GM12878 (cell line): ENCODE measurements around the gene GPRIN2.

Experiments used
- CBX5 ChIP-seq: sonication (generic); IDR thresholded peaks from 2 replicates; pipeline ENCODE4 v1.6.1; 2016; ENCODE audit warnings: low read depth, moderate library complexity, mild to moderate bottlenecking, inconsistent platforms
- GATAD2B ChIP-seq: fragments of 450-650 bp; conservative IDR thresholded peaks from 2 replicates; pipeline ENCODE4 v1.6.1; 2017; ENCODE audit warnings: low read depth, mild to moderate bottlenecking, moderate library complexity
- HDAC2 ChIP-seq: fragments of 200-600 bp; sonication (generic); IDR thresholded peaks from 2 replicates; pipeline ENCODE4 v1.6.1; 2017
- POLR2AphosphoS2 ChIP-seq: IDR thresholded peaks from 2 replicates; pipeline ENCODE4 v1.6.1; 2011; ENCODE audit warnings: low read depth, mild to moderate bottlenecking, low read length, improper control_type of control experiment, moderate library complexity
- TCF12 ChIP-seq: IDR thresholded peaks from 2 replicates; pipeline ENCODE4 v1.6.1; 2011; ENCODE audit warnings: low read depth, mild to moderate bottlenecking, low read length
- ZNF384 ChIP-seq: IDR thresholded peaks from 2 replicates; pipeline ENCODE4 v1.6.1; 2012; ENCODE audit warnings: low read depth, mild to moderate bottlenecking, low read length, improper control_type of control experiment, borderline replicate concordance
- TF ChIP-seq, protein P1 (sequence below): IDR thresholded peaks from 2 replicates; pipeline ENCODE4 v1.6.1; 2011; ENCODE audit warnings: borderline replicate concordance, low read depth, mild to moderate bottlenecking, moderate library complexity, mixed read lengths, low read length; ENCODE audit not compliant: insufficient read depth; ENCODE audit errors: extremely low read length
- TF ChIP-seq, protein P2 (sequence below): IDR thresholded peaks from 2 replicates; pipeline ENCODE4 v1.6.1; 2011; ENCODE audit warnings: borderline replicate concordance, low read depth, mild to moderate bottlenecking, moderate library complexity, low read length; ENCODE audit not compliant: insufficient read depth, poor library complexity, severe bottlenecking
- TF ChIP-seq, protein P3 (sequence below), 3 experiments: IDR thresholded peaks in 2 of 3; conservative IDR thresholded peaks in 1 of 3; 2 replicates each; pipeline ENCODE4 v1.5.1; 2011; ENCODE audit warnings: low read depth in 3 of 3, low read length in 3 of 3, mild to moderate bottlenecking in 3 of 3, control low read depth in 2 of 3, moderate library complexity in 2 of 3, inconsistent platforms in 1 of 3, mixed read lengths in 1 of 3; ENCODE audit not compliant: control insufficient read depth in 2 of 3, insufficient read depth in 1 of 3; ENCODE audit errors: extremely low read depth in 1 of 3
- TF ChIP-seq, protein P4 (sequence below): fragments of 450-650 bp; IDR thresholded peaks from 2 replicates; pipeline ENCODE4 v1.6.1; 2018; ENCODE audit warnings: borderline replicate concordance, mild to moderate bottlenecking; ENCODE audit not compliant: partially characterized antibody
- TF ChIP-seq, protein P5 (sequence below): IDR thresholded peaks from 2 replicates; pipeline ENCODE4 v1.6.1; 2012; ENCODE audit warnings: mild to moderate bottlenecking, low read depth, low read length
- TF ChIP-seq, protein P6 (sequence below): IDR thresholded peaks from 2 replicates; pipeline ENCODE4 v1.6.1; 2011; ENCODE audit warnings: low read depth, low read length, improper control_type of control experiment, borderline replicate concordance

DNA sequence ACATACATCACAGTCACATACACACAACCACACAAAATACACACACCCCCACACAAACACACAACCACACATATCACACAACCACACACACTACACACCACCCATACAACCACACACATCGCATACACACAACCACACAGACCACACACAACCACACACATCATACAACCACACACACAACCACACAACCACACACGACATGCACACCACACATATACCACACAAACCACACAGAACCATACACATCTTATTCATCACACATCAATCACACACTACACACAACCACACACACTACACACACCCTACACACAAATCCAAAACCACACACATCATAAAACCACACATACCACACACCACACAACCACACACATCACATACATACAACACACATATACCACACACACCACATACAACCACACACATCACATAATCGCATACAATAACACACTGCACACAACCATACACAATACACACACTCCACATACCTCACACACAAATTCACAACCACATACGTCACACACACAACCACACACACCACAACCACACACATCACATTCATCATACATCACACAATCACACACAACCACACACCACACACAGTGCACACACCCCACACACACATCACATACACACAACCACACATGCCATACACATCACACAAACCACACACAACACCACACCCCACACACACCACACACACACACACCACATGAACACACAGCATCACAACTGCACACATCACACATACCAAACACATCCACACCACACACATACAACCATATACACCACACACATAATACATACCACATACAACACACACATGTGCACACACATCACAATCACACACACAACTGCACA lies 30.4 kb downstream of the GPRIN2 start:
- TF ChIP-seq POLR2AphosphoS2 (no peak), GATAD2B (no peak), HDAC2 (no peak), ZNF384 (no peak), CBX5 (no peak), TCF12 (no peak)
- TF ChIP-seq, protein P1, sequence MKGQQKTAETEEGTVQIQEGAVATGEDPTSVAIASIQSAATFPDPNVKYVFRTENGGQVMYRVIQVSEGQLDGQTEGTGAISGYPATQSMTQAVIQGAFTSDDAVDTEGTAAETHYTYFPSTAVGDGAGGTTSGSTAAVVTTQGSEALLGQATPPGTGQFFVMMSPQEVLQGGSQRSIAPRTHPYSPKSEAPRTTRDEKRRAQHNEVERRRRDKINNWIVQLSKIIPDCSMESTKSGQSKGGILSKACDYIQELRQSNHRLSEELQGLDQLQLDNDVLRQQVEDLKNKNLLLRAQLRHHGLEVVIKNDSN = no peak
- TF ChIP-seq, protein P2, sequence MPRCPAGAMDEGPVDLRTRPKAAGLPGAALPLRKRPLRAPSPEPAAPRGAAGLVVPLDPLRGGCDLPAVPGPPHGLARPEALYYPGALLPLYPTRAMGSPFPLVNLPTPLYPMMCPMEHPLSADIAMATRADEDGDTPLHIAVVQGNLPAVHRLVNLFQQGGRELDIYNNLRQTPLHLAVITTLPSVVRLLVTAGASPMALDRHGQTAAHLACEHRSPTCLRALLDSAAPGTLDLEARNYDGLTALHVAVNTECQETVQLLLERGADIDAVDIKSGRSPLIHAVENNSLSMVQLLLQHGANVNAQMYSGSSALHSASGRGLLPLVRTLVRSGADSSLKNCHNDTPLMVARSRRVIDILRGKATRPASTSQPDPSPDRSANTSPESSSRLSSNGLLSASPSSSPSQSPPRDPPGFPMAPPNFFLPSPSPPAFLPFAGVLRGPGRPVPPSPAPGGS = no peak
- TF ChIP-seq, protein P3, sequence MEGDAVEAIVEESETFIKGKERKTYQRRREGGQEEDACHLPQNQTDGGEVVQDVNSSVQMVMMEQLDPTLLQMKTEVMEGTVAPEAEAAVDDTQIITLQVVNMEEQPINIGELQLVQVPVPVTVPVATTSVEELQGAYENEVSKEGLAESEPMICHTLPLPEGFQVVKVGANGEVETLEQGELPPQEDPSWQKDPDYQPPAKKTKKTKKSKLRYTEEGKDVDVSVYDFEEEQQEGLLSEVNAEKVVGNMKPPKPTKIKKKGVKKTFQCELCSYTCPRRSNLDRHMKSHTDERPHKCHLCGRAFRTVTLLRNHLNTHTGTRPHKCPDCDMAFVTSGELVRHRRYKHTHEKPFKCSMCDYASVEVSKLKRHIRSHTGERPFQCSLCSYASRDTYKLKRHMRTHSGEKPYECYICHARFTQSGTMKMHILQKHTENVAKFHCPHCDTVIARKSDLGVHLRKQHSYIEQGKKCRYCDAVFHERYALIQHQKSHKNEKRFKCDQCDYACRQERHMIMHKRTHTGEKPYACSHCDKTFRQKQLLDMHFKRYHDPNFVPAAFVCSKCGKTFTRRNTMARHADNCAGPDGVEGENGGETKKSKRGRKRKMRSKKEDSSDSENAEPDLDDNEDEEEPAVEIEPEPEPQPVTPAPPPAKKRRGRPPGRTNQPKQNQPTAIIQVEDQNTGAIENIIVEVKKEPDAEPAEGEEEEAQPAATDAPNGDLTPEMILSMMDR (IDR thresholded peaks at IDR 0.05 in 2 of 3, conservative IDR thresholded peaks at IDR 0.05 in 1 of 3; ENCODE audit: control insufficient read depth in 2 of 3, extremely low read depth in 1 of 3, insufficient read depth in 1 of 3, low read depth in 3 of 3, low read length in 3 of 3) = no peak
- TF ChIP-seq, protein P4, sequence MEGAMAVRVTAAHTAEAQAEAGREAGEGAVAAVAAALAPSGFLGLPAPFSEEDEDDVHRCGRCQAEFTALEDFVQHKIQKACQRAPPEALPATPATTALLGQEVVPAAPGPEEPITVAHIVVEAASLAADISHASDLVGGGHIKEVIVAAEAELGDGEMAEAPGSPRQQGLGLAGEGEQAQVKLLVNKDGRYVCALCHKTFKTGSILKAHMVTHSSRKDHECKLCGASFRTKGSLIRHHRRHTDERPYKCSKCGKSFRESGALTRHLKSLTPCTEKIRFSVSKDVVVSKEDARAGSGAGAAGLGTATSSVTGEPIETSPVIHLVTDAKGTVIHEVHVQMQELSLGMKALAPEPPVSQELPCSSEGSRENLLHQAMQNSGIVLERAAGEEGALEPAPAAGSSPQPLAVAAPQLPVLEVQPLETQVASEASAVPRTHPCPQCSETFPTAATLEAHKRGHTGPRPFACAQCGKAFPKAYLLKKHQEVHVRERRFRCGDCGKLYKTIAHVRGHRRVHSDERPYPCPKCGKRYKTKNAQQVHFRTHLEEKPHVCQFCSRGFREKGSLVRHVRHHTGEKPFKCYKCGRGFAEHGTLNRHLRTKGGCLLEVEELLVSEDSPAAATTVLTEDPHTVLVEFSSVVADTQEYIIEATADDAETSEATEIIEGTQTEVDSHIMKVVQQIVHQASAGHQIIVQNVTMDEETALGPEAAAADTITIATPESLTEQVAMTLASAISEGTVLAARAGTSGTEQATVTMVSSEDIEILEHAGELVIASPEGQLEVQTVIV = peak; percentile 11
- TF ChIP-seq, protein P5, sequence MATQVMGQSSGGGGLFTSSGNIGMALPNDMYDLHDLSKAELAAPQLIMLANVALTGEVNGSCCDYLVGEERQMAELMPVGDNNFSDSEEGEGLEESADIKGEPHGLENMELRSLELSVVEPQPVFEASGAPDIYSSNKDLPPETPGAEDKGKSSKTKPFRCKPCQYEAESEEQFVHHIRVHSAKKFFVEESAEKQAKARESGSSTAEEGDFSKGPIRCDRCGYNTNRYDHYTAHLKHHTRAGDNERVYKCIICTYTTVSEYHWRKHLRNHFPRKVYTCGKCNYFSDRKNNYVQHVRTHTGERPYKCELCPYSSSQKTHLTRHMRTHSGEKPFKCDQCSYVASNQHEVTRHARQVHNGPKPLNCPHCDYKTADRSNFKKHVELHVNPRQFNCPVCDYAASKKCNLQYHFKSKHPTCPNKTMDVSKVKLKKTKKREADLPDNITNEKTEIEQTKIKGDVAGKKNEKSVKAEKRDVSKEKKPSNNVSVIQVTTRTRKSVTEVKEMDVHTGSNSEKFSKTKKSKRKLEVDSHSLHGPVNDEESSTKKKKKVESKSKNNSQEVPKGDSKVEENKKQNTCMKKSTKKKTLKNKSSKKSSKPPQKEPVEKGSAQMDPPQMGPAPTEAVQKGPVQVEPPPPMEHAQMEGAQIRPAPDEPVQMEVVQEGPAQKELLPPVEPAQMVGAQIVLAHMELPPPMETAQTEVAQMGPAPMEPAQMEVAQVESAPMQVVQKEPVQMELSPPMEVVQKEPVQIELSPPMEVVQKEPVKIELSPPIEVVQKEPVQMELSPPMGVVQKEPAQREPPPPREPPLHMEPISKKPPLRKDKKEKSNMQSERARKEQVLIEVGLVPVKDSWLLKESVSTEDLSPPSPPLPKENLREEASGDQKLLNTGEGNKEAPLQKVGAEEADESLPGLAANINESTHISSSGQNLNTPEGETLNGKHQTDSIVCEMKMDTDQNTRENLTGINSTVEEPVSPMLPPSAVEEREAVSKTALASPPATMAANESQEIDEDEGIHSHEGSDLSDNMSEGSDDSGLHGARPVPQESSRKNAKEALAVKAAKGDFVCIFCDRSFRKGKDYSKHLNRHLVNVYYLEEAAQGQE = no peak
- TF ChIP-seq, protein P6, sequence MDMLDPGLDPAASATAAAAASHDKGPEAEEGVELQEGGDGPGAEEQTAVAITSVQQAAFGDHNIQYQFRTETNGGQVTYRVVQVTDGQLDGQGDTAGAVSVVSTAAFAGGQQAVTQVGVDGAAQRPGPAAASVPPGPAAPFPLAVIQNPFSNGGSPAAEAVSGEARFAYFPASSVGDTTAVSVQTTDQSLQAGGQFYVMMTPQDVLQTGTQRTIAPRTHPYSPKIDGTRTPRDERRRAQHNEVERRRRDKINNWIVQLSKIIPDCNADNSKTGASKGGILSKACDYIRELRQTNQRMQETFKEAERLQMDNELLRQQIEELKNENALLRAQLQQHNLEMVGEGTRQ = no peak
